HEK293T (cell line): Measurements from ENCODE around the gene TEX2.

Source experiments
- ARNT ChIP-seq: fragments of 450-650 bp; IDR thresholded peaks from 2 replicates; pipeline ENCODE4 v1.6.1; 2017; ENCODE audit warnings: mild to moderate bottlenecking
- BHLHE40 ChIP-seq: fragments of 450-650 bp; IDR thresholded peaks from 2 replicates; pipeline ENCODE4 v1.6.1; 2016; ENCODE audit warnings: mild to moderate bottlenecking, moderate library complexity, borderline replicate concordance
- FOXA1 ChIP-seq: fragments of 450-650 bp; IDR thresholded peaks from 2 replicates; pipeline ENCODE4 v1.6.1; 2016; ENCODE audit warnings: mild to moderate bottlenecking
- FOXK2 ChIP-seq: fragments of 450-650 bp; IDR thresholded peaks from 2 replicates; pipeline ENCODE4 v1.6.1; 2016; ENCODE audit warnings: mild to moderate bottlenecking
- FOXM1 ChIP-seq: fragments of 450-650 bp; IDR thresholded peaks from 2 replicates; pipeline ENCODE4 v1.6.1; 2017; ENCODE audit warnings: mild to moderate bottlenecking, borderline replicate concordance
- HDGF ChIP-seq: fragments of 450-650 bp; IDR thresholded peaks from 2 replicates; pipeline ENCODE4 v1.6.1; 2017; ENCODE audit warnings: antibody characterized with exemption, borderline replicate concordance
- NFRKB ChIP-seq: fragments of 450-650 bp; IDR thresholded peaks from 2 replicates; pipeline ENCODE4 v1.6.1; 2016; ENCODE audit warnings: mild to moderate bottlenecking, moderate library complexity
- PKNOX1 ChIP-seq: fragments of 450-650 bp; IDR thresholded peaks from 2 replicates; pipeline ENCODE4 v1.6.1; 2016
- SP1 ChIP-seq: fragments of 450-650 bp; IDR thresholded peaks from 2 replicates; pipeline ENCODE4 v1.6.1; 2017
- SUZ12 ChIP-seq: fragments of 450-650 bp; IDR thresholded peaks from 2 replicates; pipeline ENCODE4 v1.6.1; 2016; ENCODE audit warnings: mild to moderate bottlenecking
- TARDBP ChIP-seq: fragments of 450-650 bp; IDR thresholded peaks from 2 replicates; pipeline ENCODE4 v1.6.1; 2016

- no peak for TF ChIP-seq HDGF
- TF ChIP-seq TARDBP: no peak
- TF ChIP-seq ARNT: no peak
- no peak for TF ChIP-seq FOXK2
- no peak for TF ChIP-seq SUZ12
- TF ChIP-seq NFRKB: no peak
- no peak for TF ChIP-seq BHLHE40
- TF ChIP-seq PKNOX1: no peak
- no peak for TF ChIP-seq FOXM1
- TF ChIP-seq FOXA1: no peak
- TF ChIP-seq SP1: no peak
Observed at GRCh38 chr17:64247836-64248235, 15.2 kb downstream of the TEX2 start.
